GM19239 (cell line): Measurements from ENCODE around the gene PMEL.
"Not testable (repeated sequence)": the region's sequence is repeated elsewhere in the genome, so short reads cannot be mapped to it uniquely, and the experiment has no call there.

ENCODE experiments used
- DNase-seq: peaks from one replicate; pipeline ENCODE4 v3.0.0; 2011; ENCODE audit warnings: low spot score; ENCODE audit not compliant: insufficient read length
- FAIRE-seq: peaks from 2 replicates; lab custom pipeline; 2011; peaks lifted over from hg19 to GRCh38; lab: Jason Lieb, UNC

The PMEL gene

GRCh38 chr12:55984861-55985260, 19.0 kb upstream of the PMEL start:
- DNase-seq, result no peak
- FAIRE-seq, result no peak

GRCh38 chr12:55983232-55983842, 17.5 kb upstream of the PMEL start:
- no peak for DNase-seq
- no peak for FAIRE-seq

GRCh38 chr12:55982319-55982936, 16.6 kb upstream of the PMEL start:
- peak; percentile 87 for FAIRE-seq
- no peak for DNase-seq

- not testable (repeated sequence) for FAIRE-seq, DNase-seq
Measured at GRCh38 chr12:55981882-55982281, 16.0 kb upstream of the PMEL start.

DNA sequence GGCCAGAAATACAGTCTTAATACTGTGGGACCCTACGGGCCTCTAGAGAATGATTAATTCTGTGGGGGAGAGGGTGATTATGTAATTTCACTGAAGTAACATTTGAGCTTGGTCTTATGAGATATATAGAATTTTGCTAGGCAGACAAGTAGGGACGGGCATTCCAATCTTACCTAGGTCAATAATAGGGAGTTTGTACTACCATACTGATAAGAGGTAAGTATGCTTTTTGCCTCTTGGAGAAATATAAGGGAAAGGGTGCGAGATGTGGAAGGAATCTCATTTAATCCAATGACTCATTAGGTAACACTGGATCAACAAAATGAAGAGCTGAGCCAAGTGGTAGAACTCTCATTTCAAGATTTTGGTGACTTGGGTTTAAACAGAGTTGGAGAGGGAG, 13.2 kb upstream of the PMEL start:
- no peak for FAIRE-seq
- DNase-seq, result no peak

DNA sequence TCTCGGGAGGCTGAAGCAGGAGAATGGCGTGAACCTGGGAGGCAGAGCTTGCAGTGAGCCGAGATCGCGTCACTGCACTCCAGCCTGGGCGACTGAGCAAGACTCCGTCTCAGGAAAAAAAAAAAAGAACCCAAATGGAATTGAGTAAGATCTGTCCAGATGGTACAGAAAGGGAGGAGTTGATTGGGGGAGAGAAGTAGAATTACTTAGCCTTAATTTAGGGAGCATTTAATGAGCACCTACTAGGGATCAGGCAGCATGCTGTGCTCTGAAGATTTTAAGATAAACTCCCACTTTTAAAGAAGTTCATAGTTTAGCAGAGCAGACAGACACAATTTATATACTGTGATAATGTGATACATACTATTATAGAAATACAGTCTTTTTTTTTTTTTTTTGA, 12.6 kb upstream of the PMEL start:
- no peak for DNase-seq
- FAIRE-seq, result no peak

- FAIRE-seq (no peak), DNase-seq (no peak)
Measured at GRCh38 chr12:55974308-55974730, 8.5 kb upstream of the PMEL start.

- DNase-seq (peak; percentile 87), FAIRE-seq (peak; percentile 100)
Measured at GRCh38 chr12:55973599-55974307, 7.9 kb upstream of the PMEL start, which contains the start of gene RAB5B. RAB5B (plus strand) TSS chr12:55974078; CDS start chr12:55986961, 12,883 bp downstream.

DNA sequence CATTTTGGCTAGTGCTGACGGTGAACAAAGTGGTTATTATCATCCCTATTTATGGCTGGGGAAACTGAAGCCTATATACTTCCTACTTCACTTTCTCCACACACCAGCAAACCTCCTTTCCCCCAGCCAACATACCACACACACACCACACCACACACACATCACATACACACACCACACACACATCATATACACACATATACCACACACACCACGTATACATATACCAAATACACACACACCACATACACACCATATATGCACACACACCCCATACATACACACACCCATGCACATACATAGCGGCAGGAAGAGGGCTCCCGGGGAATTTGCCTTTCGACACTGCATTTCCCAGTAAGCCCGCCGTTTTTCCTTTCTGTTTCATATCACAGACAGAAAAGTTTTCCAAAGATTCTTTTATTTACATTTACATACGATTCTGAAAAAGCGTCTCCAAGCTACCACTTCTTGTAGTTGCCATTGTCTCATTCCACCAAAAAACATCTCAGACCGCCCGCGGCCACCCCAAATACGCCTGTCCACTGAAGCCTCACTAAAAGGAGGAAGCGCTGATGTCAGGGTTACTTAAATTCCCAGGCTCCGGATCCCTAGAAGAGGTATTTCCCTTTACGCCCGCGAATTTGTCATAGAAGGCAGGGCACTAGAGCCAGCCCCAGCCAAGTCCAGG, 7.2 kb upstream of the PMEL start:
- no peak for DNase-seq
- peak; percentile 70 for FAIRE-seq

- DNase-seq, result no peak
Measured at GRCh38 chr12:55972456-55972855, 6.6 kb upstream of the PMEL start.

GRCh38 chr12:55972042-55972441, 6.2 kb upstream of the PMEL start:
- no peak for FAIRE-seq
- DNase-seq, result no peak

More at GRCh38 chr12:55972456-55972855, 6.6 kb upstream of the PMEL start:
- FAIRE-seq, result no peak

GRCh38 chr12:55970775-55971174, 4.9 kb upstream of the PMEL start:
- DNase-seq (no peak), FAIRE-seq (no peak)

DNA sequence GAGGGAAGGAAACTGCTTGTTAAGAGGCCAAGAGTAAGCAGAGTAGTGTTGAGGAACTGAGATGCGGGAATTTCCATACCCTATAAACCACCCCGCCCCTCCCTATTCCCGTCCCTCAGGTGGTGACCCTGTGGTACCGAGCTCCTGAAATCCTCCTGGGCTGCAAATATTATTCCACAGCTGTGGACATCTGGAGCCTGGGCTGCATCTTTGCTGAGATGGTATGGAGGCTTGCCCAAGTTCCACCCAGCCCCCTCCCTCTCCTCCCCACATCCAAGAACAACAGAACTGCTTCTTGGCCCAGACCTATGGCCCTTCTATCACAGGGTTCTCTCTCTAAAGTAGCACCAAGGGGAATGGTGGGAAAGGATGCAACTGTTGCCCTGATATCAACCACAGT, 3.5 kb upstream of the PMEL start:
- FAIRE-seq, result no peak

GRCh38 chr12:55966408-55967281, 803 bp upstream of the PMEL start, which contains the start of gene CDK2:
CDK2 (plus strand) TSS chr12:55966830; CDS start chr12:55967009, 179 bp downstream.
- DNase-seq, result peak; percentile 77
- FAIRE-seq, result peak; percentile 87

More for the DNA sequence above, 3.5 kb upstream of the PMEL start:
- DNase-seq, result no peak

DNA sequence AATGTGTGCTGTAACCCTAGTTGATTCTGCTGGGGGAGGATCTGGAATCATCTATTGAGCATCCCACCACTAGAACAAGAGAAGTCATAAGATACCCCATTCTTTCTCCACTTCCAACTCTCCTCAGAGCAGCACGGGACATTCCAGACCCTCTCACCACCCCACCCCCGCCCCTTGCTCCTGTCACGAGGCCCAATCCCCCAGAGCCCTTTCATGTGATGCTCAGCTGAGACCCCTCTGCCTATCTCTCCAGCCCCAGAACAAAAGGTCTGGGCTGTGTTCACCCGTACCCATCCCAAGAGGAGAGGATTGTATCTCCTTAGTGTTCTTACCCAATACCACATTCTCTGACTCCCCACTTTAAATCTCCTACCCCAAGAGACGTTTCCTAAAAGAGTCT, 602 bp downstream of the PMEL start:
- no peak for DNase-seq
- no peak for FAIRE-seq

DNA sequence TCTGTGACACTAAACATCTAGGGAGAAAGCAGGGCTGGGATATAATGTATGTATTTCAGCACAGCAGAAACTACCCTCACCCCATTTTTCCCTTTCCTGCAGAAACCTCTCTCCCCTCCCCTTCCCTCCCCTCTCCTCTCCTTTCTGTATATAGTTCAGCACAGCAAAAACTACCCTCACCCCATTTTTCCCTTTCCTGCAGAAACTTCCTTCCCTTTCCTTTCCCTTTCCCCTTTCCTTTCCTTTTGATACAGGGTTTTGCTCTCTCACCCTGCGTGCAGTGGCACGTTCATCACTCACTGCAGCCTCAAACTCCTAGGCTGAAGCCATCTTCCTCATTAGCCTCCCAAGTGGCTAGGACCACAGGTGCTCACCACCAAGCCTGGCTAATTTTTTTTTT, 2.1 kb downstream of the PMEL start:
- DNase-seq (no peak), FAIRE-seq (no peak)

DNA sequence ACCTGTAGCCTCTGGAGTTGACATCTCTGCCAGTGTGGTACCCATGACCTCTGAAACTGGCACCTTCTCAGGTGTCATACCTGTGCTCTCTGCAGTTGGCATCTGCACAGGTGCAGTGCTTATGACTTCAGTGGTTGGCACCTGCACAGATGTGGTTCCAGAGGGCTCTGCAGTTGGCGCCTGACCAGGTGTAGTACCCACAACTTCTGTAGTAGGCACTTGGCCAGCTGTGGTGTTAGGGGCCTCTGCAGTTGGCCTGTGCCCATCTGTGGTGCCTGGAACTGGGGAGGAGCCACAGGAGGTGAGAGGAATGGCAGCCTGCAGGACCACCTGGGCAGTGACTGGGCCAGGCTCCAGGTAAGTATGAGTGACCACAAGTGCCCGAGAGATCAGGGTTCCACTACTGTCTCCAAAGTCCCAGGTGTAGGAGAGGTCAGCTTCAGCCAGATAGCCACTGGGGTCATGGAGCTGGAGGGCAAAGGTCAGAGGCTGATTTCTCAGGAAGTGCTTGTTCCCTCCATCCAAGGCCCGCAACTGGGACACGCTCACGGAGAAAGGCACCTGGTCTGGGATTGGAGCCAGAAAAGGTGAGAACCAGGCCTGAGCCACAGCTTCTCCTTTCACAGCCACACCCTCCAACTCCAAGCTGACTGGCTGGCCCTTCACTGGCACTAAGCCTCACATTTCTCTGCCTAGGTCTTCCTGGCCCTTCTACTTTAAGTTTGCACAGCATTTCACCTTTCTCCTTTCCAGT, 8.6 kb downstream of the PMEL start:
- FAIRE-seq (no peak), DNase-seq (no peak)

DNA sequence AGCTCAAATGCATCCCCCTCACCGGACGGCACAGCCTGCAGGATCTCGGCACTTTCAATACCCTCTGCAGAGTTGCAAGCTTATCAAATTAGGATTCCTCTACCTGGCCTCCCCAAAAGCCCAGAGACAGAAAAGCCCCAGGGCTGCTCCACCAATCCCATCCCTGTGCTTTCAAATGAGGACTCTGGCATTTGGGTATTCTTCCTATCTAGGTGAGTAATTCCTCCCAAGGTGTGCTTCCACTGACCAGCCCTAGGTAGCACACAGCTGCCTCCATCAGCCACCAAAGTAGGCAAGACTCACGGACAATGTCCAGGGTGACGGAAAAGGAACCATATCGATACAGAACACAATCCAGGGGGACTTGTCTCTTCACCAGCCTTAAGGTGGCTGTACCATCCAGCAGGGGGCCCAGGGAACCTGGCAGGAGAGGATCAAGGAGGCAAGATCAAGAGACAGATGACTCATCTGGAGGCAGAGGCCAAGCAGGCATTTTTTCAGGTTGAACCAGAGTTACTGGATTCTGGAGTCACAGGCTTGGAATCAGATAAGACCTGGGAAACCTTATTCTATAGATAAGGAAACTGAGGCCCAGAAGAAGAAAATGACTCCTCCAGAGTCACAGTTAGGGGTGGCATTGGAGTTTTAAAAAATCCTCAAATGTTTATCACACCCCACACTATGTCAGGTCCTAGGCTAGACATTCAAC, 9.9 kb downstream of the PMEL start:
- FAIRE-seq, result no peak
- no peak for DNase-seq
